NCI-H1417 (cell line): Measurements from ENCODE around the gene RWDD1.

Source experiments
- DNase-seq, 3 experiments: peaks; one replicate each; lab custom pipeline; 2025; lab: John Stamatoyannopoulos, UW

Gene RWDD1

GRCh38 chr6:116570856-116571682 is at the start of gene RWDD1:
RWDD1 (plus strand) TSS chr6:116571504; CDS start chr6:116571583, 79 bp downstream.
- peak; percentile 95 to 99 (median 96) for DNase-seq

DNA sequence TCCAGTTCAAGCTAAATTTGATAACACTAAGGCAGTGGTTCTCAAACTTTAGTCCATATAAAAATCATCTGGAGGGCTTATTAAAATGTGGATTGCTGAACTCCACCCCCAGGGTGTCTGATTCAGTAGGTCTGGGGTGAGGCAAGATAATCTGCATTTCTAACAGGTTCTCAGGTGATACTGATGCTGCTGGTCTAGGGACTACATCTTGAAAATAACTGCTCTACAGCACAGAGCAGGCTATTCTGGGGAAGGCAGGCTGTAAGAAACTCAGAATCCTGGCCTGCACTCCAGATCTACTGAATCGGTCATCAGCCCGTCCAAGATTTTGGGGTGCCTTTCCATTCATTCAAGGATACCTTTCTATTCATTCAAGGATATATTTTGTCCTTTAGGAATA is 48.4 kb upstream of the RWDD1 start:
- DNase-seq = no peak

- no peak for DNase-seq
Measured at GRCh38 chr6:116524236-116524635, 47.1 kb upstream of the RWDD1 start.

GRCh38 chr6:116528133-116528532 is 43.2 kb upstream of the RWDD1 start:
- DNase-seq = peak in 1 of 3 experiments; percentile 12

GRCh38 chr6:116528780-116529179 is 42.5 kb upstream of the RWDD1 start:
- no peak for DNase-seq

GRCh38 chr6:116529466-116530290 is 41.6 kb upstream of the RWDD1 start:
- peak in 1 of 3 experiments; percentile 21 for DNase-seq

DNA sequence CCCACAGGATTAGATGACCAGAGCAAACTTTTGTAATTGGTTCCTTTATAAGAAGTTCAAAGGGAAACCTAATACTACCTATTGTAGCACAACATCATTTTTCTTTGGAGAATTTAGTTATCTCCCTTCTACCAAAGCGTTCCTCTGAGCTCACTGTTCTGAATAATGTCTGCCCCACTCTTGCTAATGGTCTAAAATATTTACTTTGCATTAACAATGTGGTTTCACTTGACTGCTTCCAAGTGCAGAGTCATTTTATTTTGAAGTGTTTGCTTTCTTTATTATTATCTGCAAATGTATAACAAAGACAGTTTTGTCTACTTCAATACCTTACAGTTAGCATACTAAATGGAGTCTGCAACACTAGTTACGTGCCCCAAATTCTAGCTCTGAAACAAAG is 40.9 kb upstream of the RWDD1 start:
- DNase-seq = peak; percentile 41 to 90 (median 79)

GRCh38 chr6:116531675-116532570 is 39.4 kb upstream of the RWDD1 start:
- DNase-seq = peak; percentile 21 to 73 (median 36)

GRCh38 chr6:116533233-116533957 is 37.9 kb upstream of the RWDD1 start:
- DNase-seq = peak in 1 of 3 experiments; percentile 32

- DNase-seq = peak in 1 of 3 experiments; percentile 9
Measured at GRCh38 chr6:116535109-116535508, 36.2 kb upstream of the RWDD1 start.

GRCh38 chr6:116536216-116536621 is 35.1 kb upstream of the RWDD1 start:
- peak; percentile 38 to 73 (median 52) for DNase-seq

GRCh38 chr6:116542426-116542825 is 28.9 kb upstream of the RWDD1 start:
- peak in 1 of 3 experiments; percentile 30 for DNase-seq

GRCh38 chr6:116543149-116543548 is 28.2 kb upstream of the RWDD1 start:
- DNase-seq = peak in 1 of 3 experiments; percentile 30

DNA sequence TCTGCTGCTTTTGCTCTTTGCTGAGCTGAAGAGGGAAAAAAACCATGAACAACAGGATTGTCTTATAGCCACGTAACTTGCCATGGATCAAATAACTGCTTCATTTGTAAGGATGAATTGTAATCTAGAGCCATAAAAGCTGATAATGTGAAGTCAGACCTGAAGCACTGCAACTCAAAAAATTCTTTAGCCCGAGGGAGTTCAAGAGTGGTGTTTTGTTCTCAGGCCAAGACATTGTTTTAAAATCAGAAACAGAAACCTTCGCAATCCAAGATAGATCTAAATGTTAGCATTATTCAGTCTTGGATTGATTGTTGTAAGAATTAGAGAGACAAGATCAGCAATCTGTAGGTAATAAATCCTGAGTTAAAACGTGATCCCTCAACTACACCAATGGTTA is 25.7 kb upstream of the RWDD1 start, which contains the start of gene TRAPPC3L:
Gene TRAPPC3L (minus strand): TSS at position 34 of the 400 bp plus-strand sequence. CDS start 170 bp downstream, outside the sequence.
- no peak for DNase-seq

GRCh38 chr6:116547358-116547757 is 23.9 kb upstream of the RWDD1 start:
- DNase-seq = no peak

- DNase-seq = peak in 2 of 3 experiments; percentile 10 to 60
Measured at GRCh38 chr6:116550796-116551195, 20.5 kb upstream of the RWDD1 start.

DNA sequence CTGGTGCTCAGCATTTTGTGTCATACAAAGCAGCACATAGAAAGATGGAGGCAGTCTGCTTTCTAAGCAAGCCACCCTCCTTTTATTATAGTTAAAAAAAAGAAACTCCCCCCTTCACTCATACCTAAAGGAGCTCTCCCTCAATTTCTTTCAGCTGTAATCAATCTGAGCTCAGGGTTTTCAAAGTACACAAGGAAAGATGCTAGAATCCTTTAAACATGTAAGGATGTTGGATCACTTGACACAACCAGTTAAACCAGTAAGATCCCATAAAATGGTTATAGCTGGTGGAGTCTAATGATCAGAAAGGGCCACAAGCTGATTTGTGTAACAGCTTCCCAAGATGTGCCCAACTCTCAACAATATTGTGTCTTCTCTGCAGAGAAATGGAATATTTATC is 17.9 kb upstream of the RWDD1 start, which contains the start of gene CALHM4:
Gene CALHM4 (plus strand): TSS at position 301 of the 400 bp plus-strand sequence. CDS start 43 bp downstream, at position 344.
- no peak for DNase-seq

- DNase-seq = no peak
Measured at GRCh38 chr6:116556065-116556464, 15.2 kb upstream of the RWDD1 start.

DNA sequence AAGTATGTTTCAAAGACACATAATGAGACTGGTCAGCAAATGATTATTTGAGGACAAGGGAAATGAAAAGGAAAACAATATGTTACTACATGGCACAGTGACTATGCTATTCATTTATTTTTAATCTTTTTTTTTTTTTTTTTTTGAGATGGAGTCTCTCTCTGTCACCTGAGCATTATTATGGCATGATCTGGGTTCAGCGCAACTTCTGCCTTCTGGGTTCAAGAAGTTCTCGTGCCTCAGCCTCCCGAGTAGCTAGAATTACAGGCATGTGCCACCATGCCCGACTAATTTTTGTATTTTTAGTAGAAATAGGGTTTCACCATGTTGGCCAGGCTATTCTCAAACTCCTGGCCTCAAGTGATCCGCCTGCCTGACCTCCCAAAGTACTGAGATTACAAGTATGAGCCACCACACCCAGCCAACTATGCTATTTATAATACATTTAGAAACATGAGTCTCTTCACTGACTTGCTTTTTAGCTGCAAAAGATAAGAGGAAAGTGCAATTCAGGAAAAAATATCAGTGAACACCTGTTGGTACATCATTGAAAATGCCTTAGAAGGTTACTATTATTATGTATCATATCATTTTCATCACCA is 14.4 kb upstream of the RWDD1 start:
- no peak for DNase-seq

GRCh38 chr6:116557893-116558292 is 13.4 kb upstream of the RWDD1 start:
- DNase-seq = peak in 2 of 3 experiments; percentile 51 to 63
